Cardiac muscle cell (in vitro differentiated cells and primary cell): ENCODE results near the gene MRPL21. TPM values are rescaled to one million over a fixed set of nuclear protein-coding genes. Genes with fewer than 3 reads are reported as not detected.
A peak's percentile ranks its signal among the peaks of the same experiment; 100 is the strongest.

ENCODE experiments used
- DNase-seq, 2 donors: peaks; one replicate each; pipeline versions ENCODE4 v3.0.0 to v3.0.0-alpha.2; 2010 to 2017; ENCODE audit warnings: low read depth in 1 of 2, low spot score in 1 of 2
- H3K27ac ChIP-seq: fragments of 200-600 bp; sonication (generic); 2 replicates; pipeline ENCODE4 v1.5.1; 2016
- H3K27me3 ChIP-seq: fragments of 200-600 bp; sonication (generic); 2 replicates; pipeline ENCODE4 v1.6.0; 2016; ENCODE audit warnings: control low read depth
- H3K36me3 ChIP-seq: fragments of 200-600 bp; sonication (generic); 2 replicates; pipeline ENCODE4 v1.5.1; 2016; ENCODE audit warnings: control low read depth
- H3K4me1 ChIP-seq: fragments of 200-600 bp; sonication (generic); 2 replicates; pipeline ENCODE4 v1.8.1; 2017; ENCODE audit warnings: low read depth, mild to moderate bottlenecking, mixed run types
- H3K4me3 ChIP-seq: fragments of 200-600 bp; sonication (generic); 2 replicates; pipeline ENCODE4 v1.5.1; 2016; ENCODE audit warnings: mild to moderate bottlenecking
- H3K9me3 ChIP-seq: fragments of 200-600 bp; sonication (generic); 2 replicates; pipeline ENCODE4 v1.5.1; 2017; ENCODE audit warnings: low read depth, mild to moderate bottlenecking, control low read depth
- polyA plus RNA-seq: library from polyadenylated mRNA; unstranded; fragments of >200 nt; fragmentation: Nextera tagmentation; extraction: Ambion mirVana; gene quantifications from 2 replicates; pipeline ENCODE4 v1.2.1, GENCODE V29; 2016
- total RNA-seq: library from RNA; depleted of rRNA; stranded (reverse); fragments of >200 nt; gene quantifications from 2 replicates; pipeline ENCODE4 v1.2.3, GENCODE V29; 2016
- TF ChIP-seq, protein P1 (sequence below): IDR thresholded peaks from 2 replicates; pipeline ENCODE4 v1.5.1; 2012; ENCODE audit warnings: low read depth, mild to moderate bottlenecking, low read length

The MRPL21 gene
- total and polyA plus RNA-seq, 2 experiments from 2014 or later, result 75.9 to 220 TPM

GRCh38 chr11:68927280-68928135 is 23.9 kb upstream of the MRPL21 start:
- DNase-seq, result peak in 1 of 2 donors; percentile 78
- Histone ChIP-seq H3K4me1 (no peaks in the 10 kb centered on the region), H3K4me3 (no peak overlapping the region), H3K9me3 (no peaks in the 10 kb centered on the region), H3K36me3 (peaks cover 16% of the 10 kb centered on the region), H3K27me3 (no peaks in the 10 kb centered on the region), H3K27ac (peak overlapping the region; percentile 24)
- TF ChIP-seq, protein P1, sequence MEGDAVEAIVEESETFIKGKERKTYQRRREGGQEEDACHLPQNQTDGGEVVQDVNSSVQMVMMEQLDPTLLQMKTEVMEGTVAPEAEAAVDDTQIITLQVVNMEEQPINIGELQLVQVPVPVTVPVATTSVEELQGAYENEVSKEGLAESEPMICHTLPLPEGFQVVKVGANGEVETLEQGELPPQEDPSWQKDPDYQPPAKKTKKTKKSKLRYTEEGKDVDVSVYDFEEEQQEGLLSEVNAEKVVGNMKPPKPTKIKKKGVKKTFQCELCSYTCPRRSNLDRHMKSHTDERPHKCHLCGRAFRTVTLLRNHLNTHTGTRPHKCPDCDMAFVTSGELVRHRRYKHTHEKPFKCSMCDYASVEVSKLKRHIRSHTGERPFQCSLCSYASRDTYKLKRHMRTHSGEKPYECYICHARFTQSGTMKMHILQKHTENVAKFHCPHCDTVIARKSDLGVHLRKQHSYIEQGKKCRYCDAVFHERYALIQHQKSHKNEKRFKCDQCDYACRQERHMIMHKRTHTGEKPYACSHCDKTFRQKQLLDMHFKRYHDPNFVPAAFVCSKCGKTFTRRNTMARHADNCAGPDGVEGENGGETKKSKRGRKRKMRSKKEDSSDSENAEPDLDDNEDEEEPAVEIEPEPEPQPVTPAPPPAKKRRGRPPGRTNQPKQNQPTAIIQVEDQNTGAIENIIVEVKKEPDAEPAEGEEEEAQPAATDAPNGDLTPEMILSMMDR, result no peak

GRCh38 chr11:68925611-68926010 is 22.0 kb upstream of the MRPL21 start:
- no peaks in the 10 kb centered on the region for H3K27me3 ChIP-seq
- no peak overlapping the region for H3K4me3 ChIP-seq
- TF ChIP-seq, protein P1, result no peak

DNA sequence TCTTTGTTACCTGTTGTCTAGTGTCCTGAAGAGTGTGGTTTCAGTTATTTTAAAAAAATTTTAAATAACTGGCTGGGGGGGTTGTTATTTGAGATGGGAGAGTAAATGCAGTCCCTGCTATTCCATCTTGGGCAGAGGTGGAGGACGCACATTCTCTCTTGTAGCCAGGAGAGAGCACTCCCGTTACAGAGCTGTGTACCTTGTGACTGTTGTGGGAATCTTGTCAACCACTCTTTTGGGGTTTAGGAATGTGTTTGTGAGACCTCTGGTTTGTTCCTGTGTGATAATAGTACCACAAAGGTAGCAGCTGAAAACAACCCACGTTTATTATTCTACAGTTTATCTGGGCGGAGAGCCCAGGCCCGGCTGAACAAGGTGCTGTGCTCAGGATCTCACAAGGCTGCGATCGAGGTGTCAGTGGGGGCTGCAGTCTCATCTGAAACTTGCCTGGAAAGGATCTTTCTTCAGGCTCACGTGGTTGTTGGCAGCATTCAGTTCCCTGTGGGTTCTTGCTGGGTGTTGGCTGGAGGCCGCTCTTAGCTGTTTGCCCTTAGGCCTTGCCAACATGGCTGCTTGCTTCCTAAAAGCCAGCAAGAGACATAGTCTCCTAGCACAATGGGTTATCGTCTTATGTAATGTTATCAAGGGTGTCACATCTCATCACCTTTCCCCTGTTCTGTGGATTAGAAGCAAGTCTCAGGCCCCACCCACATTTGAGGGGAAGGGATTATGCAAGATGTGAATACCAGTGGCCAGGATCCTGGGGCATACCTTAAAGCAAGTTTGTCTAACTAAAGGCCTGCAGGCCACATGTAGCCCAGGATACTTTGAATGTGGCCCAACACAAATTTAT is 20.7 kb upstream of the MRPL21 start:
- H3K4me3 ChIP-seq, result no peak overlapping the region
- peaks cover 28% of the 10 kb centered on the region for H3K36me3 ChIP-seq

More at GRCh38 chr11:68925611-68926010, 22.0 kb upstream of the MRPL21 start:
- H3K27ac ChIP-seq, result no peak overlapping the region
- no peak for DNase-seq
- no peaks in the 10 kb centered on the region for H3K4me1 ChIP-seq
- H3K9me3 ChIP-seq, result no peaks in the 10 kb centered on the region
- peaks cover 28% of the 10 kb centered on the region for H3K36me3 ChIP-seq

GRCh38 chr11:68923614-68924013 is 20.0 kb upstream of the MRPL21 start:
- TF ChIP-seq, protein P1, result no peak
- H3K4me1 ChIP-seq, result no peaks in the 10 kb centered on the region
- no peak overlapping the region for H3K27ac ChIP-seq
- H3K4me3 ChIP-seq, result no peak overlapping the region
- H3K27me3 ChIP-seq, result no peaks in the 10 kb centered on the region
- no peaks in the 10 kb centered on the region for H3K9me3 ChIP-seq
- DNase-seq, result peak in 1 of 2 donors; percentile 7
- peaks cover 24% of the 10 kb centered on the region for H3K36me3 ChIP-seq

More for the DNA sequence above, 20.7 kb upstream of the MRPL21 start:
- Histone ChIP-seq H3K27ac (no peak overlapping the region), H3K9me3 (no peaks in the 10 kb centered on the region), H3K4me1 (no peaks in the 10 kb centered on the region), H3K27me3 (no peaks in the 10 kb centered on the region)
- TF ChIP-seq, protein P1, result no peak
- DNase-seq, result peak in 1 of 2 donors; percentile 6

DNA sequence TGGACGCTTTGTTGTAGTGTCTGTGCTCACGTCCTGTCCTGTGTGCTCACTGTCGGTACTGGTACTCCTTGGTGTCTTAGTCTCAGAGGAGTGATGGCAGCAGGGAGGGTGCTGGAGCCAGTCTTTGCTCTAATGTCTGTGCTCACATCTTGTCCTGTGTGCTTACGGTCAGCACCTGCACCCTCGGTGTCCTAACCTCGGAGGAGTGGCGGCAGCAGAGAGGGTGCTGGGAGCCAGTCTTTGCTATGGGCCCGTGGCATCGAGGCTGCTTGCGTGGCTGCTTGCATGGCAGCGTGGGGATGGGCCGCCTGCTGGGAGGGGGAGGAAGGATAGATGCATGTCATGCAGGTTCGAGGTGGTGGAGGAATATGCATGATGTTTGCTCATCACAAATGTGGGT is 12.8 kb upstream of the MRPL21 start:
- no peaks in the 10 kb centered on the region for H3K4me1 ChIP-seq
- H3K9me3 ChIP-seq, result no peaks in the 10 kb centered on the region
- peaks cover 26% of the 10 kb centered on the region for H3K36me3 ChIP-seq
- no peaks in the 10 kb centered on the region for H3K27me3 ChIP-seq
- TF ChIP-seq, protein P1, result no peak
- no peak overlapping the region for H3K4me3 ChIP-seq
- no peak for DNase-seq
- H3K27ac ChIP-seq, result no peak overlapping the region
